Kidney (tissue), 14 donors: Measurements from ENCODE around the gene THSD4. TPM values are rescaled to one million over a fixed set of nuclear protein-coding genes. Genes with fewer than 3 reads are reported as not detected.

ENCODE experiments used
- DNase-seq, 5 donors: peaks; one replicate each; pipeline ENCODE4 v3.0.0-alpha.2; 2013 to 2020
- FAIRE-seq: peaks from 2 replicates; lab custom pipeline; 2012; peaks lifted over from hg19 to GRCh38; lab: Jason Lieb, UNC
- H3K27ac ChIP-seq, 2 donors: one replicate each; pipeline ENCODE4 v1.7.0; 2013; ENCODE audit warnings: low read depth in 2 of 2, low read length in 2 of 2, inconsistent platforms in 1 of 2
- H3K27me3 ChIP-seq: one replicate; pipeline ENCODE4 v1.7.1; 2013; ENCODE audit warnings: low read length, inconsistent platforms; ENCODE audit not compliant: control insufficient read depth, insufficient read depth
- H3K36me3 ChIP-seq, 3 donors: one replicate each; pipeline versions ENCODE4 v1.7.0 to v1.7.1; 2013; ENCODE audit warnings: low read length in 3 of 3, control low read depth in 1 of 3, inconsistent platforms in 1 of 3; ENCODE audit not compliant: insufficient read depth in 3 of 3, control insufficient read depth in 2 of 3
- H3K4me1 ChIP-seq, 3 donors: one replicate each; pipeline versions ENCODE4 v1.7.0 to v1.7.1; 2013; ENCODE audit warnings: low read length in 3 of 3, inconsistent platforms in 1 of 3, low read depth in 1 of 3; ENCODE audit not compliant: control insufficient read depth in 2 of 3, insufficient read depth in 2 of 3
- H3K4me3 ChIP-seq, 3 donors: one replicate each; pipeline versions ENCODE4 v1.7.0 to v1.8.1; 2013; ENCODE audit warnings: low read length in 3 of 3, control low read depth in 1 of 3, inconsistent platforms in 1 of 3
- H3K9ac ChIP-seq, 3 donors: one replicate each; pipeline versions ENCODE4 v1.7.0 to v1.7.1; 2013; ENCODE audit warnings: low read length in 3 of 3, control low read depth in 1 of 3, inconsistent platforms in 1 of 3
- H3K9me3 ChIP-seq, 3 donors: one replicate each; pipeline versions ENCODE4 v1.7.0 to v1.7.1; 2013; ENCODE audit warnings: low read length in 3 of 3, control low read depth in 1 of 3, inconsistent platforms in 1 of 3; ENCODE audit not compliant: control insufficient read depth in 2 of 3, insufficient read depth in 1 of 3
- intact Hi-C: fragments of 100-400 bp; cut with DNase I; formaldehyde crosslinking; loops from one replicate; pipeline ENCODE4 v1.11.1; 2022
- polyA plus RNA-seq: library from polyadenylated mRNA; stranded (reverse); fragments of 350-450 nt; fragmentation: Illumina TruSeq; extraction: RNeasy Lipid Tissue Mini Kit (QIAGEN cat#74804); gene quantifications from one replicate; pipeline ENCODE4 v1.2.3, GENCODE V29; 2014; ENCODE audit warnings: low read depth, low replicate concordance; ENCODE audit not compliant: insufficient read depth
- total RNA-seq: library from RNA; stranded (reverse); fragmentation: NEBNext Ultra II Directional; extraction: Animal tissue kit (Norgen Biotek cat#: 25700); gene quantifications from one replicate; pipeline ENCODE4 v1.2.1, GENCODE V29; 2021
- TF ChIP-seq, protein P1 (sequence below): IDR thresholded peaks from 3 replicates; pipeline ENCODE4 v1.5.1; 2012; ENCODE audit warnings: mild to moderate bottlenecking, moderate library complexity, borderline replicate concordance; ENCODE audit not compliant: insufficient read depth; ENCODE audit errors: extremely low read depth
- donor health status: control.
- donor health status: control.
- donor health status: control.
- donor health status: control.
- donor health status: control.
- donor health status: DM: yes; HTN: yes; CAD: no.
- donor health status: Normal renal cell carcinoma (clear cell type).

The THSD4 gene
- total and polyA plus RNA-seq, 2 donors from 2014 or later = 9.4 to 36.3 TPM

DNA sequence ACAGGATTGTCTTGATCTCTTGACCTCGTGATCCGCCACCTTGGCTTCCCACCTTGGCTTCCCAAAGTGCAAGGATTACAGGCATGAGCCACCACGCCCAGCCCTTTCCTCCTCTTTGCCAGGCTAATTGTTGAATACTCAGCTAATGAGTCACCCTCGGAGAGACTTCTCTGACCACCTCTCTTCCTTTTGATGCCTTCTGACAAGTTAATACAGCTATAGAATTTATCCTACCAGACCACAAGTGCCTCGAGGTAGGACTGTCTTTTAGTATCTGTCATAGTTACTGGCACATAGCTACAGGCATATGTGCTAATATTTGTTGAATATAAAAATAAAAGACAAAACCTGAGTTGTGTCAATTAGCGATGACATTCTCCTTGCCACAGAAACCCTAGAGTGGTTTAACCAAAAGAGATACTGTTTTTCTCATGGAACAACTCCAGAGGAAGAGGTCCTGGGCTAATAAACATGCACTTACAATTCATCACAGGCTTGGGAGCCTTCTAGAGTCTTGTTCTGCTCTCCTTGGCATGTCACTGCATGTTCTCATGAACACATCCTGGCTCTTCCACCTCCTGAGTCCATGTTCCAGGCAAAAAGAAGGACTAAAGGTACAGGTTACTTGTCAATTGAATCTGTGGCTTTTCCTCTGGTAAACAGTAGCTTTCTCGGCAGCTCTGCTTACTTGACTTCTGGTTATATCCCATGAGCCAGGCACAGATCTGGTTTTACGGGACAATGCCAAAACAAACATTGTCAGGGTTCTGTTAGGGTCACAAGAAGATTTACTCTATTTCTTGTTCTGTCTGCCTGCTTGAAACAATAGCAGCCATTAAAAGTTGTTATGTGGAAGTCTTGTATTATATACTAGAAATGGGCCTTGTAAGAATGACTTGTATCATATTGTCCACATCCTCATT, 332.3 kb downstream of the THSD4 start:
- FAIRE-seq = no peak

DNA sequence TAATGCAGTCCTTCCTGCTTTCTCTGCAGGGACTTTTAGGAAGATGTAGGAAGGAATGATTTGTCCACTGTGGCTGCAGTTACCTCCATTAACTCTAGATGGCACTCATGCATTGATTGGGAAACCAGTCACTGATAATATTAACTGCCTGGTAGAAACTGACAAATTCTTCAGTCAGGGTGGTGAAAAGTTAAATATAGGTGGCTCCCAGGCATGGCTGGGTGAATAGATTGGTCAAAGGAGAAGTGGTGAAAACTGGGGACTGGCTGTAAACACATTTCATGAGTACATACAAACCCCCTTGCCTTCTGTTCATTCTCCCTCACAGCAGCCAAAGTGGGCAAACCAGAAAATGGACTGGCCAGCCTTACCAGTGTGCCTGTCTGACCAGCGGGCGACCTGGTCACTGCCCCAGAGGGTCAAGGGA, 333.4 kb downstream of the THSD4 start:
- DNase-seq (peak in 4 of 5 donors; percentile 60 to 85 (median 75)), FAIRE-seq (no peak)
- no peaks in the 10 kb centered on the region for H3K9me3 ChIP-seq
- H3K9ac ChIP-seq = no peak overlapping the region
- H3K27me3 ChIP-seq = no peaks in the 10 kb centered on the region
- peaks cover 0 to 6% (median 3%) of the 10 kb centered on the region in 3 donors for H3K4me1 ChIP-seq
- no peaks in the 10 kb centered on the region for H3K36me3 ChIP-seq
- TF ChIP-seq, protein P1, sequence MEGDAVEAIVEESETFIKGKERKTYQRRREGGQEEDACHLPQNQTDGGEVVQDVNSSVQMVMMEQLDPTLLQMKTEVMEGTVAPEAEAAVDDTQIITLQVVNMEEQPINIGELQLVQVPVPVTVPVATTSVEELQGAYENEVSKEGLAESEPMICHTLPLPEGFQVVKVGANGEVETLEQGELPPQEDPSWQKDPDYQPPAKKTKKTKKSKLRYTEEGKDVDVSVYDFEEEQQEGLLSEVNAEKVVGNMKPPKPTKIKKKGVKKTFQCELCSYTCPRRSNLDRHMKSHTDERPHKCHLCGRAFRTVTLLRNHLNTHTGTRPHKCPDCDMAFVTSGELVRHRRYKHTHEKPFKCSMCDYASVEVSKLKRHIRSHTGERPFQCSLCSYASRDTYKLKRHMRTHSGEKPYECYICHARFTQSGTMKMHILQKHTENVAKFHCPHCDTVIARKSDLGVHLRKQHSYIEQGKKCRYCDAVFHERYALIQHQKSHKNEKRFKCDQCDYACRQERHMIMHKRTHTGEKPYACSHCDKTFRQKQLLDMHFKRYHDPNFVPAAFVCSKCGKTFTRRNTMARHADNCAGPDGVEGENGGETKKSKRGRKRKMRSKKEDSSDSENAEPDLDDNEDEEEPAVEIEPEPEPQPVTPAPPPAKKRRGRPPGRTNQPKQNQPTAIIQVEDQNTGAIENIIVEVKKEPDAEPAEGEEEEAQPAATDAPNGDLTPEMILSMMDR = peak; percentile 93
- intact Hi-C loops = no loop called here
- H3K27ac ChIP-seq = no peak overlapping the region
- H3K4me3 ChIP-seq = no peak overlapping the region

More for the DNA sequence above, 332.3 kb downstream of the THSD4 start:
- Histone ChIP-seq H3K9me3 (no peaks in the 10 kb centered on the region), H3K4me1 (peaks cover 0 to 8% (median 3%) of the 10 kb centered on the region in 3 donors), H3K36me3 (no peaks in the 10 kb centered on the region), H3K9ac (no peak overlapping the region), H3K27me3 (no peaks in the 10 kb centered on the region), H3K4me3 (no peak overlapping the region), H3K27ac (no peak overlapping the region)
- TF ChIP-seq, protein P1 = no peak
- intact Hi-C loops = no loop called here
- no peak for DNase-seq

DNA sequence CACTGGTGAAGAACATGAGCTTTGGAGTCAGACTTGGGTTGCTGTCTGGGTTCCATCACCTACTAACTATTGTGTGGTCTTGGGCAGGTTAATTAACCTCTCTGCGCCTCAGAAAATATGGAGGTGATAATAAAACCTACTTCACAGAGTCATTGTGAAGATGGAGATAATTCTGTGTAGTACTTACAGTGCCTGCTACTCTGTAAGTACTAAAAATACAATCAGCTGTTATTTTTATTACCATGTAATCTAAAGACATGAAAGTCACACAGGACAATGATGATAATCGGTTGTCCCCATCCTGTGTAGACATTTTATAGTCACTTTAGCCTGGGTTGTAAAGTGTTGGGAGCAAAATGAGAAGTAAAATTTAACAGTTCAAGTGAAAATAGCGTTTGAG, 334.1 kb downstream of the THSD4 start:
- no peaks in the 10 kb centered on the region for H3K27me3 ChIP-seq
- H3K27ac ChIP-seq = no peak overlapping the region
- H3K9ac ChIP-seq = no peak overlapping the region
- no peak overlapping the region for H3K4me3 ChIP-seq
- no peak for DNase-seq
- FAIRE-seq = no peak
- no peaks in the 10 kb centered on the region for H3K36me3 ChIP-seq
- no peaks in the 10 kb centered on the region for H3K9me3 ChIP-seq
- TF ChIP-seq, protein P1 = no peak
- intact Hi-C loops = no loop called here
- peaks cover 0 to 6% (median 3%) of the 10 kb centered on the region in 3 donors for H3K4me1 ChIP-seq
